Fibroblast of the aortic adventitia (primary cell): ENCODE results near the gene DYNC2H1. TPM values are rescaled to one million over a fixed set of nuclear protein-coding genes. Genes with fewer than 3 reads are reported as not detected.
A peak's percentile ranks its signal among the peaks of the same experiment; 100 is the strongest.

Experiments used
- DNase-seq: peaks from one replicate; pipeline ENCODE4 v3.0.0-alpha.2; 2010; ENCODE audit warnings: low read depth
- H3K4me3 ChIP-seq: 2 replicates; pipeline ENCODE4 v1.5.1; 2011; ENCODE audit warnings: low read depth, mild to moderate bottlenecking, control low read depth, low read length, moderate library complexity
- CTCF ChIP-seq: IDR thresholded peaks from 2 replicates; pipeline ENCODE4 v1.5.1; 2011; ENCODE audit warnings: mild to moderate bottlenecking, low read length, control low read depth, inconsistent platforms; ENCODE audit not compliant: insufficient read depth
- small RNA-seq: library from RNA; depleted of rRNA; stranded (forward); fragments of <200 nt; gene quantifications from one replicate; pipeline ENCODE3, GENCODE V24; 2012
- total RNA-seq: library from RNA; depleted of rRNA; stranded (reverse); fragments of >200 nt; gene quantifications from 2 replicates; pipeline ENCODE4 v1.2.3, GENCODE V29; 2012; ENCODE audit warnings: low replicate concordance

DYNC2H1 gene
- total RNA-seq, 1 donor: 74.0 TPM

- peak; percentile 72 for DNase-seq
- TF ChIP-seq CTCF: no peak
- H3K4me3 ChIP-seq: no peak overlapping the region
These were observed 415.8 kb downstream of the DYNC2H1 start for GRCh38 chr11:103525069-103525468.

GRCh38 chr11:103528046-103528445 lies 418.8 kb downstream of the DYNC2H1 start:
- no peak for DNase-seq
- H3K4me3 ChIP-seq: no peak overlapping the region
- TF ChIP-seq CTCF: no peak

GRCh38 chr11:103528596-103528995 lies 419.4 kb downstream of the DYNC2H1 start:
- DNase-seq: no peak
- H3K4me3 ChIP-seq: no peak overlapping the region
- TF ChIP-seq CTCF: no peak

DNA sequence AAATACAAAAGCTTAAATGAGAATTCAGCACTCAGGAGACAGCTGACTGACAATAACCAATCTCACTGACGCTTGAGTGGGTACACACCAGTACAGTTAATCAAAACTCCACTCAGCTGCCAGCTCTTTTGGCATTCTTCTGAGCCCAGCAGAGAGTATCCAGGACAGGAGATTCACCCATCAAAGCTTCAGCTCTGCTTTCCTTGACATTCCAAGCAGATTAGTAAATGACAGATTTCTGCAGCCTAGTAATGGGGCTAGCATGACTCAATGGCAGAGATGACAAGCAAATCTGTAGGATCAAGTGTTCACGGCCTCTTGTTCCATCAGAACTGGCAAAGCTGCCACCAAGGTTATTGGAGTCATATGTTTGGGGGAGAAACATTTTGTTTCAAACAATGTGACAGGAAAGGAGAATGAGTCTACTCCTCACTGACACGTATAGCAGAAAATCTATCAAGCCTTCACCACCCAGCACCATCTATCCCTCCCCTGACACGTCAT lies 420.0 kb downstream of the DYNC2H1 start:
- no peak overlapping the region for H3K4me3 ChIP-seq
- TF ChIP-seq CTCF: no peak
- DNase-seq: peak; percentile 73

Small RNA genes lying within 50 kb of the gene (small RNA-seq; reads per million reads assigned to genes)
- not detected for gene AP003461.1

Other genes with a start within 250 kb of the DYNC2H1 start
- not detected in 2 replicates for gene MMP12, start 234.4 kb upstream of the DYNC2H1 start, total RNA-seq
- gene MMP13, start 153.7 kb upstream of the DYNC2H1 start, total RNA-seq: not detected in 2 replicates
- gene DCUN1D5, start 17.3 kb upstream of the DYNC2H1 start, total RNA-seq: 55.9 and 136 TPM in 2 replicates